Spleen (tissue), 13 donors: ENCODE measurements around the gene OR2A1. TPM values are rescaled to one million over a fixed set of nuclear protein-coding genes. Genes with fewer than 3 reads are reported as not detected.
"Not testable (repeated sequence)": the region's sequence is repeated elsewhere in the genome, so short reads cannot be mapped to it uniquely, and the experiment has no call there.

Experiments
- DNase-seq: peaks from one replicate; pipeline ENCODE4 v3.0.0-alpha.2; 2020
- H3K27ac ChIP-seq, 8 donors: fragments of 200-600 bp; sonication (generic) in 7 of 8; 1 replicate in 4 of 8; 2 replicates in 4 of 8; pipeline versions ENCODE4 v1.5.0 to v1.8.0; 2016 to 2021; ENCODE audit warnings: inconsistent platforms in 4 of 8, mild to moderate bottlenecking in 4 of 8, moderate library complexity in 1 of 8
- H3K27me3 ChIP-seq, 7 donors: fragments of 200-600 bp; sonication (generic) in 6 of 7; replicated peaks in 1 of 7; 1 replicate in 4 of 7; 2 replicates in 3 of 7; pipeline versions ENCODE4 v1.5.0 to v1.8.0; 2016 to 2021; ENCODE audit warnings: inconsistent platforms in 3 of 7, mild to moderate bottlenecking in 1 of 7
- H3K36me3 ChIP-seq, 6 donors: fragments of 200-600 bp; sonication (generic) in 5 of 6; 1 replicate in 4 of 6; 2 replicates in 2 of 6; pipeline versions ENCODE4 v1.5.0 to v1.8.0; 2016 to 2021; ENCODE audit warnings: inconsistent platforms in 2 of 6
- H3K4me1 ChIP-seq, 6 donors: fragments of 200-600 bp; sonication (generic) in 5 of 6; 1 replicate in 3 of 6; 2 replicates in 3 of 6; pipeline versions ENCODE4 v1.5.0 to v1.8.0; 2016 to 2021; ENCODE audit warnings: inconsistent platforms in 3 of 6
- H3K4me3 ChIP-seq, 8 donors: fragments of 200-600 bp; sonication (generic) in 7 of 8; 1 replicate in 4 of 8; 2 replicates in 4 of 8; pipeline versions ENCODE4 v1.5.0 to v1.8.0; 2016 to 2021; ENCODE audit warnings: inconsistent platforms in 4 of 8, mild to moderate bottlenecking in 4 of 8, moderate library complexity in 2 of 8
- H3K9me3 ChIP-seq, 8 donors: fragments of 200-600 bp; sonication (generic) in 7 of 8; 1 replicate in 4 of 8; 2 replicates in 4 of 8; pipeline versions ENCODE4 v1.5.0 to v1.8.0; 2016 to 2021; ENCODE audit warnings: inconsistent platforms in 4 of 8
- WGBS, 5 donors: extraction: QIAGEN DNeasy Blood & Tissue Kit in 3 of 5; methylation state at CpG; one replicate each; pipeline versions ENCODE4 v1.1.5 to v1.1.7; 2013 to 2018; 5-methylcytosine and 5-hydroxymethylcytosine counted together
- intact Hi-C: fragments of 100-400 bp; cut with DNase I; formaldehyde crosslinking; loops from one replicate; pipeline ENCODE4 v1.15.0; 2023; ENCODE audit warnings: low total_unique reads
- long read RNA-seq, 2 donors: transcript quantifications; one replicate each; lab custom pipeline, GENCODE V29; 2026
- polyA plus RNA-seq, 3 donors: library from polyadenylated mRNA; stranded (reverse); fragments of 200-250 nt; gene quantifications; one replicate each; pipeline ENCODE4 v1.2.1, GENCODE V29; 2013
- total RNA-seq, 7 donors: library from RNA; depleted of rRNA in 3 of 7; stranded (reverse); fragments of >200 nt in 3 of 7; fragmentation: NEBNext Ultra II Directional in 4 of 7; extraction: Animal tissue kit (Norgen Biotek cat#: 25700) in 4 of 7; gene quantifications; one replicate each; pipeline versions ENCODE4 v1.1.0 to v1.2.1, GENCODE V29; 2016 to 2021
- donor health status: healthy with polysubstance abuse.
- donor health status: DM: no; HTN: no; CAD: no; lungs with moderate emphysema.
- donor health status: DM: no; HTN: no; CAD: no.
- donor health status: Bipolar disorder and iron deficiency.
- donor health status: healthy.
- donor health status: DM: no; HTN: no; CAD: no.
- donor health status: DM: yes; HTN: yes; CAD: no.

OR2A1 gene
- under 1 TPM in 6 of 7 donors, not detected in 1; 0.29 to 0.60 (median 0.50) TPM for total RNA-seq
- polyA plus RNA-seq: under 1 TPM; 0.03 to 0.16 (median 0.04) TPM
- long read RNA-seq, donor 1: 0 reads
- long read RNA-seq, donor 2, partial matches to known transcripts: 0 of 1 reads
- long read RNA-seq, donor 2, other reads (novel, unspliced or antisense): 0 of 1 reads

DNA sequence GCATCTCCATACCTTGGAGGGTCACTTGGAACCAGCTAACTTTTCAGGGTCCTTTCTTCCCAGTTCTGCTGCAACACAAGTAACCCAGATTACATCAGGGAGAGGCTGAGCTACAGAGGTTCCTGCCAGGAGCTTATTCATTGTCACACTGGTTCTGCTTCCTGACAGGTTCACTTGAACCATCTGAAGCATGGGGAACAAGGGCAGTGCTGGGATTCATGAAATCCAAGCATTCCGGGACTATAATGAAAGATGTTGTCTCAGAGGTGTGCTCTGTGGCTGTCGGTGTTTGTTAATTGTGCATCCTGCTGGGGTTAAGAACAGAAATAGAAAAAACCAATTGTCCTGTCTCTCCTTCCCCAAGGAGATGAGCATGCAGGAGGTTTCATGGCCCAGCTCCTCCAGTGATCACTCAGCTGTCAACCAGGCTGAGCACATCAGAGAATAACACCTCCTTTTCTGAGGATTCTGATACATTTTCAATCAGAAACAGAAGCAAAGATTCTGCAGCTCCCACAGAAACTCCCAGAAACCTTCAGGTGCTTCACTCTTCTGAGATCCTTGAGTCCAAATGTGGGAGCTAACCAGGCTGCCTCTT is at the start of gene OR2A1:
Gene OR2A1 (plus strand): TSS at position 548 of the 598 bp plus-strand sequence. CDS start 5,706 bp downstream, outside the sequence.
- H3K9me3 ChIP-seq, H3K4me3 ChIP-seq, H3K27ac ChIP-seq, H3K4me1 ChIP-seq, intact Hi-C loops, H3K27me3 ChIP-seq, H3K36me3 ChIP-seq, DNase-seq: not testable (repeated sequence)
- WGBS, 5 donors: 81 to 90% methylated on average over 2 of the region's 2 CpGs; no CpG with 5 or more reads in 3 of the 5 donors

DNA sequence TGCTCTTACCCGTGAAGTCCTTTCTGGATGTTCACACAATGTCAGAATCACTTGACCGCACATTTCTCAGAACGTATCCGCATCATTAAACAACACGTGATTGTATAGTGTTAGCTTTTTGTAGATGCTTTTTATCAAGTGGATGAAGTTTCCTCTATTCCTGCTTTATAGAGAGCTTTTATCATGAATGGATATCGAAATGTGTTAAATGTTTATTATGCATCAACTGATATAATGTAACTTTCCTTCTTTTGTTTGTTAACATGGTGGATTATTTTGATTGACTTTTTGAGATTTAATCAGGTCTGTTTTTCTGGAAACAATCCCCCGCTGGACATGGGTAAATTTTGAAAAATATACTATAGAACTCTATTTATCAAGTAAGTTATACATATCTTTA is 47.5 kb upstream of the OR2A1 start, which contains the start of gene OR2A7:
Gene OR2A7 (minus strand): TSS at position 101 of the 400 bp plus-strand sequence. CDS start 5,164 bp downstream, outside the sequence.
- WGBS, 5 donors: 82 to 95% (median 94%) methylated on average over 3 to 6 of the region's 7 CpGs
- H3K9me3 ChIP-seq, DNase-seq, H3K4me3 ChIP-seq, H3K36me3 ChIP-seq, H3K27me3 ChIP-seq, H3K4me1 ChIP-seq, H3K27ac ChIP-seq, intact Hi-C loops: not testable (repeated sequence)

- H3K27ac ChIP-seq, H3K36me3 ChIP-seq, H3K4me1 ChIP-seq, H3K27me3 ChIP-seq, H3K9me3 ChIP-seq, H3K4me3 ChIP-seq, DNase-seq, intact Hi-C loops: not testable (repeated sequence)
- 97% methylated on average over 2 of the region's 19 CpGs; no CpG with 5 or more reads in 4 of the 5 donors for WGBS, 5 donors
Observed at GRCh38 chr7:144269188-144269587, 43.0 kb upstream of the OR2A1 start, which contains the start of gene CTAGE8. TSS of gene CTAGE8 (minus strand) at chr7:144269288. CDS start at chr7:144269250, 38 bp downstream.

GRCh38 chr7:144275281-144275680 is 36.9 kb upstream of the OR2A1 start:
- intact Hi-C loops, DNase-seq: not testable (repeated sequence)
- 93 to 98% (median 97%) methylated on average over 4 to 5 of the region's 6 CpGs for WGBS, 5 donors

DNA sequence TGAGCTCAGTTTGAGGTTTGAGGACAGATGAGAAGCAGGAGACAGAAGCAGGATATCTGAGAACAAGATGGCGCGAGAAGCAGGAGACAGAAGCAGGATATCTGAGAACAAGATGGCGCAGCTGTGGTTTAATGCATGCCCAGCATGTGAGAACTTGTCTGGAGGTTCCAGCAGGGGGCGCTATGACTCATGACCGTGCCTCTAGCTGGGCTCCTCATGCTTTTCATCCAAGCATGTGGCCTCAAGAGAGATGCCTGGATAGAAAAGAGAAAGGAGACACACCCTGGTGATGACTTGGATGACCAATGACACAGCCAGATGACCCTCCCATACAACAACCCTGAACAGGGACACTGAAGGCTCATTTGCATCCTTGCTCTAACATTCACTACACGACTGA is 32.2 kb upstream of the OR2A1 start:
- H3K4me3 ChIP-seq, DNase-seq, H3K9me3 ChIP-seq, H3K4me1 ChIP-seq, H3K27ac ChIP-seq, H3K36me3 ChIP-seq, intact Hi-C loops, H3K27me3 ChIP-seq: not testable (repeated sequence)
- 84 to 100% (median 98%) methylated on average over 3 to 4 of the region's 6 CpGs for whole genome bisulfite sequencing, 5 donors

More at GRCh38 chr7:144275281-144275680, 36.9 kb upstream of the OR2A1 start:
- H3K36me3 ChIP-seq, H3K27ac ChIP-seq, H3K9me3 ChIP-seq, H3K4me1 ChIP-seq, H3K4me3 ChIP-seq, H3K27me3 ChIP-seq: not testable (repeated sequence)

- H3K27ac ChIP-seq, H3K4me1 ChIP-seq, H3K36me3 ChIP-seq, H3K9me3 ChIP-seq, H3K4me3 ChIP-seq, H3K27me3 ChIP-seq, intact Hi-C loops, DNase-seq: not testable (repeated sequence)
- WGBS, 5 donors: no CpG with 5 or more reads among the region's 8 CpGs
Observed at GRCh38 chr7:144281981-144282380, 30.2 kb upstream of the OR2A1 start.

GRCh38 chr7:144282490-144282889 is 29.7 kb upstream of the OR2A1 start:
- H3K27ac ChIP-seq, H3K4me3 ChIP-seq, H3K9me3 ChIP-seq, H3K4me1 ChIP-seq, H3K36me3 ChIP-seq, intact Hi-C loops, H3K27me3 ChIP-seq: not testable (repeated sequence)
- 69 to 95% (median 88%) methylated on average over 2 to 4 of the region's 4 CpGs for WGBS, 5 donors
- peak; percentile 39 for DNase-seq

DNA sequence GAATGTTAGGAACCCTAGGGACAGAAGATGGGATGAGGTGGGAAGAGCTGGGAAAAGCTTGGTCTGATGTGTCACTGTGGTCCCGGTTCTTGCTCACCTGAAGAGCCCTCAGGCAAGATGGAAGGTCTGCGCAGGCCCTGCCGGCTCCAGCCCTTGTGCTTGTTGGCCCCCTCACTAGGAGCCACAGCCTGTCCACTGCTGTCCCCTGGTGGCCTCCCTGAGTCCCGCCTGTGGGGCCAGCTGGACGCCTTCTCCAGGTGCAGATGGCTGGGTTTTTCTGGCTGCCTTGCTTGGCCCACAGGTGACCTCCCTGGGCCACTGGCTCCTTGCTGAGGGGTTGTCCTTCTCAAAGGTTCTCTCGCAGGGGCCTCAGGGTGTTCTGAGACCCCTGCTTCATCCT is 28.5 kb upstream of the OR2A1 start:
- H3K27ac ChIP-seq, H3K27me3 ChIP-seq, H3K36me3 ChIP-seq, H3K4me3 ChIP-seq, DNase-seq, H3K4me1 ChIP-seq, intact Hi-C loops, H3K9me3 ChIP-seq: not testable (repeated sequence)
- no CpG with 5 or more reads among the region's 6 CpGs for WGBS, 5 donors

DNA sequence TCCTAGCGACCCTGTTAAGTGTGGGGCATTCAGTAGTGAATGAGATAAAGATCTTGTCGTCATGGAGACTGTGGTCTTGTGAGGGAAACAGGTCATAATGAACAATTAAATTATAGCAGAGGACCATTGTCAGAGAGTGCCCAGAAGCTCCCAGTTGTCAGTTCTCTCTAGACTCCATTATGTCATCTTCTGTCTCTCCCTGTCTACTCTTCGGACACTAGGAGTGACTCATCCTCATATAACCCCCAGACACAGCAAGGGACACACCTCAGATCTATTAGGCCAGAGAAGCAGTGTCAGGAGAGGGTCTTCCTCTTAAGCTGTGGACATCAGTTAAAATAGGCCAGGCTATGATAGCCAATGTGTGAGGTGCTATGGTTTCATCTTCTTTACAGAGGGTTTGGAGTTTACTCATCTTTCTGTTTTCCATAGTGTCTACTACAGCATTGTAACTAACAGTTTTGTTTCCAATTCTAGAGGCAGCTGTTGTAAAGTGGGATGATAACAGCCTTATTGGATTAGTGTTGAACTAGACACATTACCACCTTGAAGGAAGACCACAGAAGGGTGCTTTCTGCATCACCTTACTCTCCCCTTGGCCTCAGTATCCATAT is 24.9 kb upstream of the OR2A1 start:
- no CpG with 5 or more reads among the region's 3 CpGs for WGBS, 5 donors
- H3K4me3 ChIP-seq, H3K27me3 ChIP-seq, H3K9me3 ChIP-seq, H3K36me3 ChIP-seq, intact Hi-C loops, H3K4me1 ChIP-seq, DNase-seq, H3K27ac ChIP-seq: not testable (repeated sequence)

GRCh38 chr7:144291607-144292006 is 20.6 kb upstream of the OR2A1 start:
- H3K27me3 ChIP-seq, H3K4me1 ChIP-seq, H3K9me3 ChIP-seq, intact Hi-C loops, DNase-seq, H3K4me3 ChIP-seq, H3K27ac ChIP-seq, H3K36me3 ChIP-seq: not testable (repeated sequence)
- WGBS, 5 donors: 24 to 52% (median 41%) methylated on average over 2 of the region's 4 CpGs
